GM19438 (cell line): ENCODE measurements around the gene CRCP.
A peak's percentile ranks its signal among the peaks of the same experiment; 100 is the strongest.
"Not testable (repeated sequence)": the region's sequence is repeated elsewhere in the genome, so short reads cannot be mapped to it uniquely, and the experiment has no call there.

Experiments
- ATAC-seq: cut with Tn5 transposase; IDR thresholded peaks from one replicate; pipeline ENCODE4 v1.9.1; 2021; ENCODE audit warnings: low read depth; ENCODE audit not compliant: unreplicated experiment

Gene CRCP

DNA sequence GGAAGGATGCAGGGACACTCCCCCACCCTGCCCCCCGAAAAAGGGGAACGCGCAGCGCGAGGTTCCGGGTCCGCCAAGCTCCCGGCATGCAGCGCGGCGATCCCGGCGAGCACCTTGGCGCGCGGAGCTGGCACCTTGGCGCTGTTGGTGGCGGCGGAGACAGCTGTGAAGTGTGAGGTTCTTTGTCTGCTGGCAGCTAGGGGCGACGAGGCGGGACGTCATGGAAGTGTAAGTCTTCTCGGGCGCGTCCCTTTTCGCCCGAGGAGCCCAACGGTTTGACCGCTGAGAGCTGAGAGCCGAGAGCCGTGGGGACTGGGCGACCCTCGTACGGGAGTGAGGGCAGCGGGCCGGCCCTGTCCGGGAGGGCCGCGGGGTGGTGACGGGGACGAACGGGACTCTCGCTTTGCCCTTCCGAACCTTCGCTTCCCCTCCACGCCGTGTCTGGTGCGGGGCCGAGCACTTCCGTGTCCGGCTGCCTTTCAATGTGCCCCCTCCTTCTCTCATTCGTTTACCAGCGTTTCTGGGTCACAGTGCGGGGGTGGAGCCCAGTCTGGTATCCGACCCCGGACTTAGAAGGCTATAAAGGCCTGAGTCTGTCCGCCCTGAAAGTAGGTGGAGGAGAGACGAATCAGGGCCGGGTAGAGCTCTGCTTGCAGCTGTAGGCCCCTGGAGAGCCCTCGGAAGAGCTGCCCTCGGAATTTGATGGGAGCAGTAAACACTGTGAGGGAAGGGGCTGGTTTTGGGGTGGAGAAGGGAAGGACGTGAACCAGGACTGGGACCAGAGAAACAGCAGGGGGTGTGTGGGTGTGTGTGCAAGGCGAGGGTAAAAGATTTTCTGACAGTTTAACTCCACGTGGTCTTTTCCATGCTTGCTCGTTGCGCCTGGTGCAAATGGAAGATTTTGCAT is at the start of gene CRCP:
Gene CRCP (plus strand): TSS at position 105 of the 907 bp plus-strand sequence. CDS start 116 bp downstream, at position 221.
- peak; percentile 94 for ATAC-seq

GRCh38 chr7:66069732-66070131 is 44.9 kb upstream of the CRCP start:
- no peak for ATAC-seq

- ATAC-seq: no peak
Measured at GRCh38 chr7:66070222-66070621, 44.4 kb upstream of the CRCP start.

GRCh38 chr7:66072208-66072607 is 42.4 kb upstream of the CRCP start:
- ATAC-seq: not testable (repeated sequence)

- peak; percentile 97 for ATAC-seq
Measured at GRCh38 chr7:66075590-66076461, 38.8 kb upstream of the CRCP start, which contains the start of gene ASL. Gene ASL, plus strand, starts transcription at chr7:66075819. Its CDS starts 263 bp downstream, at chr7:66076082.

DNA sequence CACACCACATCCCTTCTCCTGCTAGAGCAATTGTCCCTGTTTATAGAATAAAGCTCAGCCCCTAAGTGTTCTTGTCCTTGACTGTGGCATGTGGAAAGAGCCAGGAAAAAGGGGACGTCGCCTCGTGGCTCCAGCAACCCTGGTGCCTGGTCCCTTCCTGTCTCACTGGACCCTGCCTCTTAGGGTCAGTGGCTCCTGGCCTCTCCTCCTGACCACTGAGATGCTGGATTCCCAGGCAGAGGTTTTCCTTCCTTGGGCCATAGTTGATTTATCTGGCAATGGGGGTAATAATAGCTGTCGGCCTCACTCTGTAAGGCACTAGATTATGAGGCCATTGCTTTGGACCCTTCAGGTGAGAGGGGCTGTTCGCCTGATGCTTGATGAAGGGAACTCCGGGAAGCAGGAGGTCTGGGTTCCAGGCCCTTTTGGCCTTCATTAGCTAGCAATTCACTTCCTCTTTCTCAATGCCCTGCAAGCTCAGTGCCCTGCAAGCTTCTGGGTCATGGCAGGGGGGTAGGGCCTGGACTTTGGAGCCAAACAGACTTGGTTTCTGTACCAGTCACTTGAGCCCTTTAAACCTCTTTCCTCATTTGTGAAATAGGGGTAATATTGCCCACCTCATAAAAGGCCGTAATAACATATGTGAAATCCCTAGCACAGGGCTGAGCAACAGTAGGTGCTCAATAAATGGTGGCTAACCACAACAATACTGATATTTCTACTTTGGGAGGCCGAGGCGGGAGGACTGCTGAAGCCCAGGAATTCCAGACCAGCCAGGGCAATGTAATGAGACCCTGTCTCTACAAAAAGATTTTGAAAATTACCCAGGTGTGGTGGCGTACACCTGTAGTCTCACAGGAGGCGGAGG is 38.0 kb upstream of the CRCP start:
- no peak for ATAC-seq

DNA sequence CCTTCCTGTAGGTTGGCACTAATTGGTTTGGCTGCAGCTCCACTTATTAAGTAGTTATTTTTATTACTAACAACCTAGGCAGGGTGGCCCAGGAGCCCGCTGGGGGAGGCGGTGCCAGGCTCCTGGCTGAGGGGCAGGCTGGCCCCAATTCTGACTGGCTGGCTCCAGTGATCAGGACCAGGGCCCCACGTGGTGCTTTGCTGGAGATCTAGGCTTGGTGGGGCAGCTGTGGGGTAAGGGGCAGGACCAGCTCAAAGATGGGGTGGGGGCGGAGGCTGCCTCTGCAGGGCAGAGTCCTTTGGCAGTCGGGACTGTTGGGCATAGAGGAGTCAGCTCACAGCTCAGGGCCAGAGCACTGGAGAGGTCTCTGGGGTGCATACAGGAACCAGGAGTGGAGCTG is 36.6 kb upstream of the CRCP start:
- ATAC-seq: no peak

GRCh38 chr7:66082083-66082482 is 32.6 kb upstream of the CRCP start:
- no peak for ATAC-seq

GRCh38 chr7:66082886-66083415 is 31.7 kb upstream of the CRCP start:
- ATAC-seq: no peak

DNA sequence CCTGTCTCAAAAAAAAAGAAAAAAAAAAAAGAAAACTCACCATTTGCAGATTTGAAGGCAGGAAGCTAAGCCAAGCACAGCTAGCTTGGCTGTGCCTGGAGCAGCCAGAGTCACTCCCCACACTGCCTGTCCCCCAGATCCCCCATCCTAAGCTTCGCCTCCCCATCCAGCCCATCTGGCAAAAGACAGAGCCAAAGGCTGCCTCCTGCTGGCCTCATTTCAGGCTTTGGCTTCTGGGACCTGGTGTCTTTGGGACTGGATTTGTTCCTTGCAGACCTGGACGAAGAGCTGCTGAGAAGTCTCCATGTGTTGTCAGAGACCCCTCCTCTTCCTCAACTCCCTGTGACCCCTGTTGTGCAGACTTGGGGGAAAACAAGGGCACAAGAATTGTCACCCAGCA is 31.0 kb upstream of the CRCP start:
- no peak for ATAC-seq

- no peak for ATAC-seq
Measured at GRCh38 chr7:66088861-66089838, 25.5 kb upstream of the CRCP start.

- ATAC-seq: no peak
Measured at GRCh38 chr7:66092654-66093053, 22.0 kb upstream of the CRCP start.

- no peak for ATAC-seq
Measured at GRCh38 chr7:66095010-66095409, 19.6 kb upstream of the CRCP start.

DNA sequence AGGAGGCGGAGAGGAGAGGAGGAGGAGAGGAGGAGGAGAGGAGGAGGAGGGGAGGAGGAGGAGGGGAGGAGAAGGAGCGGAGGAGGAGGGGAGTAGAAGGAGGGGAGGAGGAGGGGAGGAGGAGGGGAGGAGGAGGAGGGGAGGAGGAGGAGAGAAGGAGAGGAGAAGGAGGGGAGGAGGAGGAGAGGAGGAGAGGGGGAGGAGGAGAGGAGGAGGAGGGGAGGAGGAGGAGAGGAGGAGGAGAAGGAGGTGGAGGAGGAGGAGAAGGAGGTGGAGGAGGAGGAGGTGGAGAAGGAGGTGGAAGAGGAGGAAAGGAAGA is 15.5 kb upstream of the CRCP start:
- ATAC-seq: no peak

DNA sequence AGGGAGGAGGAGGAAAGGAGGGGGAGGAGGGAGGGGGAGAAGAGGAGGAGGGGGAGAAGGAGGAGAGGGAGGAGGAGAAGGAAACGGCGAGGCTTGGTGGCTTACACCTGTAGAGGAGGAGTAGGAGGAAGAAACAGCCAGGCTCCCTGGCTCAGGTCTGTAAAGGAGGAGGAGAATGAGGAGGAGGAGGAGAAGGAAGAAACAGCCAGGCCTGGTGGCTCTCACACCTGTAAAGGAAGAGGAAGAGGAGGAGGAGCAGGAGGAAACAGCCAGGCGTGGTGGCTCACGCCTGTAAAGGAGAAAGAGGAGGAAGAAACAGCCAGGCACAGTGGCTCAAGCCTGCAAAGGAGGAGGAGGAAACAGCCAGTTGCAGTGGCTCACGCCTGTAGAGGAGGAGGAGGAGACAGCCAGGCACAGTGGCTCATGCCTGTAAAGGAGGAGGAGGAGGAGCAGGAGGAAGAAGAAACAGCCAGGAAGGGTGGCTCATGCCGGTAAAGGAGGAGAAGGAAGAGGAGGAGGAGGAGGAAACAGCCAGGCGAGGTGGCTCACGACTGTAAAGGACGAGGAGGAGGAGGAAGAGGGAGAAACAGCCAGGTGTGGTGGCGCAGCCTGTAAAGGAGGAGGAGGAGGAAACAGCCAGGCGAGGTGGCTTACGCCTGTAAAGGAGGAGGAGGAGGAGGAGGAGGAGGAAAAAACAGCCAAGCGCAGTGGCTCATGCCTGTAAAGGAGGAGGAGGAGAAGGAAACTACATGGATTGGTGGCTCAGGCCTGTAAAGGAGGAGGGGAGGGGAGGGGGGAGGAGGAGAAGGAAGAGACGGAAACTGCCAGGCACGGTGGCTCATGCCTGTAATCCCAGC is 14.9 kb upstream of the CRCP start:
- ATAC-seq: peak; percentile 86

GRCh38 chr7:66100408-66101050 is 14.1 kb upstream of the CRCP start:
- ATAC-seq: no peak

DNA sequence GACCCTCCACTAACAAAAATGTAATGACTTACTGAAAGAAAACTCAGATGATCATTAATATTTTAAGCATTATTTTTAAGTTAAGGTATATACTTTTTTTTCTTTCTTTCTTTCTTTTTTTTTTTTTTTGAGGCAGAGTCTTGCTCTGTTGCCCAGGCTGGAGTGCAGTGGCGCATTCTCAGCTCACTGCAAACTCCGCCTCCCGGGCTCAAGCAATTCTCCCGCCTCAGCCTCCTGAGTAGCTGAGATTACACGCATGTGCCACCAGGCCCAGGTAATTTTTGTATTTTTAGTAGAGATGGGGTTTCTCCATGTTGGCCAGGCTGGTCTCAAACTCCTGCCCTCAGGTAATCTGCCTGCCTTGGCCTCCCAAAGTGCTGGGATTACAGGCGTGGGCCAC is 12.5 kb upstream of the CRCP start:
- ATAC-seq: not testable (repeated sequence)

DNA sequence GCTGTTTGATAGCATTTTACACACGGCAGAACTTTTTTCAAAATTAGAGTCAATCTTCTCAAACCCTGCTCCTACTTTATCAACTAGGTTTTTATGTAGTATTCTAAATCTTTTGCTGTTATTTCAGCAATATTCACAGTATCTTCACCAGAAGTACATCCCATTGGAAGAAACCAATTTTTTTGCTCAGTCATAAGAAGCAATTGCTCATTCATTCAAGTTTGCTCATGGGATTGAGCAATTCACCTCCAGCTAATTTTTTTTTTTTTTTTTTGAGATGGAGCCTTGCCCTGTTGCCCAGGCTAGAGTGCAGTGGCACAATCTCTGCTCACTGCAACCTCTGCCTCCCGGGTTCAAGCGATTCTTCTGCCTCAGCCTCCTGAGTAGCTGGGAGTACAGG is 10.7 kb upstream of the CRCP start:
- ATAC-seq: not testable (repeated sequence)
